K562 (cell line): ENCODE results near the gene ZNF174. TPM values are rescaled to one million over a fixed set of nuclear protein-coding genes. Genes with fewer than 3 reads are reported as not detected.

Experiments
- ATAC-seq: fragments of 200-7000 bp; cut with Tn5 transposase; 3 replicates; pipeline ENCODE4 v1.9.1; 2020; ENCODE audit warnings: moderate library complexity
- BruUV-seq: library from RNA; stranded (reverse); fragments of 400-500 nt; replicated peaks from 2 replicates; lab custom pipeline; 2021; lab: Mats Ljungman, UMichigan
- CTCF ChIA-PET: fragments of 300-600 bp; formaldehyde crosslinking; extraction: SDS; loops from one replicate; lab custom pipeline; 2021; ENCODE audit warnings: low intra/inter-chr PET ratio; lab: Yijun Ruan, JAX
- POLR2A ChIA-PET: fragments of 300-600, 350-650 bp; sonication (Branson Sonifier 250); formaldehyde crosslinking; extraction: SDS; loops from one replicate; lab custom pipeline; 2021; ENCODE audit warnings: antibody characterized with exemption, inconsistent platforms; lab: Yijun Ruan, JAX
- DNase-seq, 4 experiments: peaks; one replicate each; pipeline versions ENCODE4 v3.0.0 to v3.0.0-alpha.2; 2011 to 2018; ENCODE audit warnings: low spot score in 3 of 4, mixed read lengths in 3 of 4; ENCODE audit errors: extremely low read depth in 1 of 4
- FAIRE-seq: peaks from 2 replicates; lab custom pipeline; 2011; peaks lifted over from hg19 to GRCh38; lab: Jason Lieb, UNC
- H2AFZ ChIP-seq: 2 replicates; pipeline ENCODE4 v1.6.0; 2011; ENCODE audit warnings: low read depth, low read length, control low read depth, inconsistent platforms
- H3K27ac ChIP-seq: fragments of 200-600 bp; 3 replicates; pipeline ENCODE4 v1.8.0; 2011; ENCODE audit warnings: low read depth, mild to moderate bottlenecking, control low read depth, inconsistent platforms, low read length, moderate library complexity, mixed read lengths; ENCODE audit errors: extremely low read depth
- H3K27me3 ChIP-seq, 2 experiments: fragments of 300-600 bp in 1 of 2; 2 replicates in 1 of 2; 3 replicates in 1 of 2; pipeline versions ENCODE4 v1.6.0 to v1.8.0; 2011; ENCODE audit warnings: inconsistent platforms in 2 of 2, low read length in 2 of 2, mild to moderate bottlenecking in 1 of 2, mixed read lengths in 1 of 2, moderate library complexity in 1 of 2; ENCODE audit not compliant: control insufficient read depth in 2 of 2, insufficient read depth in 2 of 2
- H3K36me3 ChIP-seq: fragments of 300-600 bp; 3 replicates; pipeline ENCODE4 v1.8.0; 2011; ENCODE audit warnings: mild to moderate bottlenecking, low read length, inconsistent platforms; ENCODE audit not compliant: control insufficient read depth, insufficient read depth
- H3K4me1 ChIP-seq, 2 experiments: fragments of 200-600 bp in 1 of 2; replicated peaks in 1 of 2; 2 replicates in 1 of 2; 3 replicates in 1 of 2; pipeline versions ENCODE4 v1.5.1 to v1.8.0; 2011; ENCODE audit warnings: inconsistent platforms in 2 of 2, low read length in 2 of 2, mild to moderate bottlenecking in 1 of 2, mixed read lengths in 1 of 2, moderate library complexity in 1 of 2; ENCODE audit not compliant: control insufficient read depth in 2 of 2, insufficient read depth in 2 of 2
- H3K4me2 ChIP-seq: 2 replicates; pipeline ENCODE4 v1.6.1; 2011; ENCODE audit warnings: low read length, control low read depth, inconsistent platforms, mixed read lengths; ENCODE audit not compliant: insufficient read depth
- H3K4me3 ChIP-seq: fragments of 200-600 bp; sonication (generic), shearing (Covaris generic); 2 replicates; pipeline ENCODE4 v1.5.1; 2016; ENCODE audit warnings: control low read depth, inconsistent platforms
- H3K79me2 ChIP-seq: fragments of 200-600 bp; 3 replicates; pipeline ENCODE4 v1.8.0; 2011; ENCODE audit warnings: low read length, inconsistent platforms; ENCODE audit not compliant: control insufficient read depth, insufficient read depth
- H3K9ac ChIP-seq, 2 experiments: 2 replicates each; pipeline versions ENCODE4 v1.6.0 to v1.6.1; 2011; ENCODE audit warnings: low read depth in 2 of 2, low read length in 2 of 2, control low read depth in 1 of 2, inconsistent platforms in 1 of 2, mild to moderate bottlenecking in 1 of 2, mixed read lengths in 1 of 2; ENCODE audit not compliant: insufficient read depth in 1 of 2
- H3K9me1 ChIP-seq: one replicate; pipeline ENCODE4 v1.6.0; 2011; ENCODE audit warnings: inconsistent platforms, mild to moderate bottlenecking, low read length, moderate library complexity; ENCODE audit not compliant: control insufficient read depth, insufficient read depth
- H3K9me3 ChIP-seq: replicated peaks from 2 replicates; pipeline ENCODE4 v1.5.1; 2011; ENCODE audit warnings: low read depth, low read length, inconsistent platforms; ENCODE audit not compliant: control insufficient read depth, insufficient read depth
- H4K20me1 ChIP-seq: replicated peaks from 2 replicates; pipeline ENCODE4 v1.6.1; 2011; ENCODE audit warnings: low read length, inconsistent platforms, mixed read lengths; ENCODE audit not compliant: control insufficient read depth, insufficient read depth
- AFF4 ChIP-seq: sonication (generic); formaldehyde crosslinking; IDR thresholded peaks from 2 replicates; pipeline ENCODE4 v1.8.0; 2023; ENCODE audit warnings: mild to moderate bottlenecking, missing genetic modification reagents
- ATF2 ChIP-seq: sonication (generic); formaldehyde crosslinking; IDR thresholded peaks from 2 replicates; pipeline ENCODE4 v1.8.1; 2022; ENCODE audit warnings: missing genetic modification reagents
- GTF2E2 ChIP-seq: fragments of 200-800 bp; sonication (Bioruptor generic); IDR thresholded peaks from 2 replicates; pipeline ENCODE4 v1.6.1; 2016; ENCODE audit warnings: missing genetic modification characterization, missing compliant biosample characterization
- NRF1 ChIP-seq, 2 experiments: fragments of 450-650 bp; IDR thresholded peaks in 1 of 2; conservative IDR thresholded peaks in 1 of 2; 2 replicates each; pipeline ENCODE4 v1.6.1; 2014; ENCODE audit warnings: mild to moderate bottlenecking in 2 of 2
- RB1 ChIP-seq: fragments of 450-650 bp; IDR thresholded peaks from 2 replicates; pipeline ENCODE4 v1.6.1; 2017; ENCODE audit warnings: low read depth, mild to moderate bottlenecking
- RBBP5 ChIP-seq: fragments of 200-600 bp; sonication (generic); IDR thresholded peaks from 2 replicates; pipeline ENCODE4 v1.6.1; 2012; ENCODE audit warnings: borderline replicate concordance, mild to moderate bottlenecking, low read length, control low read depth, inconsistent platforms; ENCODE audit not compliant: insufficient read depth, poor library complexity, severe bottlenecking
- RERE ChIP-seq: sonication (generic); formaldehyde crosslinking; IDR thresholded peaks from 2 replicates; pipeline ENCODE4 v1.8.0; 2023; ENCODE audit warnings: missing genetic modification reagents, mild to moderate bottlenecking, borderline replicate concordance
- TCFL5 ChIP-seq: fragments of 250-450 bp; sonication (Bioruptor Pico); conservative IDR thresholded peaks from 2 replicates; pipeline ENCODE4 v1.6.1; 2021; ENCODE audit warnings: mild to moderate bottlenecking, moderate library complexity, matching md5 sums
- ZBTB7A ChIP-seq: IDR thresholded peaks from 2 replicates; pipeline ENCODE4 v1.6.1; 2011; ENCODE audit warnings: low read depth, mild to moderate bottlenecking, low read length, moderate library complexity, borderline replicate concordance; ENCODE audit not compliant: control insufficient read depth
- ZNF316 ChIP-seq: fragments of 450-650 bp; IDR thresholded peaks from 2 replicates; pipeline ENCODE4 v1.6.1; 2016
- WGBS: fragments of 100-300 bp; shearing (Covaris generic); methylation state at CpG from one replicate; pipeline ENCODE4 v1.1.6; 2016; ENCODE audit warnings: low coverage, mixed read lengths; ENCODE audit not compliant: insufficient coverage; ENCODE audit errors: missing lambda C conversion rate; 5-methylcytosine and 5-hydroxymethylcytosine counted together
- in situ Hi-C: fragments of 300-500 bp; cut with MboI; formaldehyde crosslinking; loops from 4 replicates; pipeline ENCODE4 v1.15.0; 2018; ENCODE audit warnings: inconsistent platforms, mixed read lengths
- intact Hi-C: fragments of 100-400 bp; cut with micrococcal nuclease; formaldehyde crosslinking; loops from 2 replicates; pipeline ENCODE4 v1.14.2; 2022
- polyA plus RNA-seq, 8 experiments: library from polyadenylated mRNA; depleted of rRNA in 4 of 8; stranded (reverse) in 5 of 8; unstranded in 3 of 8; fragments of >200 nt; fragmentation: Nextera tagmentation in 2 of 8; fragmentation: Illumina TruSeq in 1 of 8; extraction: Ambion mirVana in 2 of 8; extraction: Trizol in 1 of 8; gene quantifications; 2 replicates each; pipeline versions ENCODE4 v1.2.1 to v1.2.3, GENCODE V29; 2011 to 2014; ENCODE audit warnings: inconsistent platforms in 1 of 8, missing spikeins in 1 of 8
- total RNA-seq, 7 experiments: library from RNA; depleted of rRNA in 6 of 7; stranded (reverse); fragments of >200 nt in 6 of 7; fragmentation: Illumina TruSeq in 2 of 7; extraction: Trizol in 2 of 7; gene quantifications; 2 replicates each; pipeline versions ENCODE4 v1.2.1 to v1.2.3, GENCODE V29; 2011 to 2021; ENCODE audit warnings: low replicate concordance in 1 of 7

The ZNF174 gene
- total and polyA plus RNA-seq, 9 of the 15 experiments (the other 6 are each of a cell fraction or from before 2014, with no cell fraction given): 5.1 to 19.1 (median 12.5) TPM

- Histone ChIP-seq H3K27ac (peak overlapping the region; percentile 99), H3K4me3 (peak overlapping the region; percentile 81), H3K4me1 (peaks cover 23 to 28% of the 10 kb centered on the region in 2 experiments; a peak in 4 of 5 replicates), H3K36me3 (peaks cover 3% of the 10 kb centered on the region; the same call in 2 of the 3 replicates), H3K79me2 (peaks cover 53% of the 10 kb centered on the region), H3K4me2 (peak overlapping the region; percentile 98), H3K9me1 (no peaks in the 10 kb centered on the region), H4K20me1 (peaks cover 12% of the 10 kb centered on the region), H3K27me3 (no peaks in the 10 kb centered on the region), H2AFZ (peak overlapping the region; percentile 88), H3K9me3 (no peaks in the 10 kb centered on the region), H3K9ac (peak overlapping the region; percentile 94 to 98)
- peak; percentile 7; the same call in 2 of the 3 replicates for ATAC-seq
- in situ Hi-C loops (no loop called here), intact Hi-C loops (loop anchor here (2.0 to 5.0 kb wide), 2 partner anchors 58 to 271 kb away; partner anchors contain the start of genes OR1F1, ZNF174 and ZSCAN32)
- DNase-seq: peak in 2 of 4 experiments; percentile 39 to 53
- no TSS peak for BruUV-seq
- ChIA-PET POLR2A (no interaction called here), CTCF (no interaction called here)
- FAIRE-seq: no peak
- WGBS: 1% methylated on average over 36 of the region's 47 CpGs
- TF ChIP-seq GTF2E2 (tag): 0 out of 2 replicates have a peak, but pooled peaks have one; percentile 8
- TF ChIP-seq ZBTB7A: peak; percentile 38; the same call in 1 of the 2 replicates
- TF ChIP-seq RB1: peak; percentile 6; the same call in 1 of the 2 replicates
- TF ChIP-seq ZNF316: peak; percentile 98
- no peak for TF ChIP-seq ATF2
- TF ChIP-seq RERE (CRISPR knock-in tag): no peak
- TF ChIP-seq NRF1 (conservative IDR thresholded peaks at IDR 0.05 in 1 of 2, IDR thresholded peaks at IDR 0.05 in 1 of 2): peak; percentile 47 to 59
- TF ChIP-seq RBBP5: peak; percentile 21
- TF ChIP-seq AFF4: peak; percentile 42; the same call in 1 of the 2 replicates
- TF ChIP-seq TCFL5: no peak
Observed at GRCh38 chr16:3458278-3458851, 57.4 kb downstream of the ZNF174 start.
